BJ (cell line): ENCODE data around the gene FIBP. TPM values are rescaled to one million over a fixed set of nuclear protein-coding genes. Genes with fewer than 3 reads are reported as not detected.

Experiments
- CTCF ChIA-PET: fragments of 350-600 bp; formaldehyde crosslinking; extraction: SDS; loops from one replicate; lab custom pipeline; 2021; ENCODE audit warnings: antibody characterized with exemption, inconsistent platforms; lab: Yijun Ruan, JAX
- POLR2A ChIA-PET: fragments of 300-600 bp; sonication (Branson Sonifier 250); formaldehyde crosslinking; extraction: SDS; loops from one replicate; lab custom pipeline; 2021; ENCODE audit warnings: antibody characterized with exemption; lab: Charles Lee
- DNase-seq: peaks from one replicate; pipeline ENCODE4 v3.0.0-alpha.2; 2011; ENCODE audit warnings: low read depth
- H3K27me3 ChIP-seq: 2 replicates; pipeline ENCODE4 v1.6.0; 2011; ENCODE audit warnings: low read length; ENCODE audit not compliant: control insufficient read depth, insufficient read depth
- H3K36me3 ChIP-seq: 2 replicates; pipeline ENCODE4 v1.5.1; 2011; ENCODE audit warnings: low read length; ENCODE audit not compliant: control insufficient read depth, insufficient read depth
- H3K4me3 ChIP-seq: 2 replicates; pipeline ENCODE4 v1.5.1; 2011; ENCODE audit warnings: low read depth, mild to moderate bottlenecking, control low read depth, low read length
- polyA plus RNA-seq: library from polyadenylated mRNA; depleted of rRNA; stranded (reverse); fragments of >200 nt; gene quantifications from 2 replicates; pipeline ENCODE4 v1.2.3, GENCODE V29; 2011
- TF ChIP-seq, protein P1 (sequence below): IDR thresholded peaks from 2 replicates; pipeline ENCODE4 v1.5.1; 2011; ENCODE audit warnings: low read depth, mild to moderate bottlenecking, control low read depth, inconsistent platforms, low read length, moderate library complexity; ENCODE audit not compliant: insufficient read depth

The FIBP gene
- polyA plus RNA-seq, 1 experiment: 199 TPM

DNA sequence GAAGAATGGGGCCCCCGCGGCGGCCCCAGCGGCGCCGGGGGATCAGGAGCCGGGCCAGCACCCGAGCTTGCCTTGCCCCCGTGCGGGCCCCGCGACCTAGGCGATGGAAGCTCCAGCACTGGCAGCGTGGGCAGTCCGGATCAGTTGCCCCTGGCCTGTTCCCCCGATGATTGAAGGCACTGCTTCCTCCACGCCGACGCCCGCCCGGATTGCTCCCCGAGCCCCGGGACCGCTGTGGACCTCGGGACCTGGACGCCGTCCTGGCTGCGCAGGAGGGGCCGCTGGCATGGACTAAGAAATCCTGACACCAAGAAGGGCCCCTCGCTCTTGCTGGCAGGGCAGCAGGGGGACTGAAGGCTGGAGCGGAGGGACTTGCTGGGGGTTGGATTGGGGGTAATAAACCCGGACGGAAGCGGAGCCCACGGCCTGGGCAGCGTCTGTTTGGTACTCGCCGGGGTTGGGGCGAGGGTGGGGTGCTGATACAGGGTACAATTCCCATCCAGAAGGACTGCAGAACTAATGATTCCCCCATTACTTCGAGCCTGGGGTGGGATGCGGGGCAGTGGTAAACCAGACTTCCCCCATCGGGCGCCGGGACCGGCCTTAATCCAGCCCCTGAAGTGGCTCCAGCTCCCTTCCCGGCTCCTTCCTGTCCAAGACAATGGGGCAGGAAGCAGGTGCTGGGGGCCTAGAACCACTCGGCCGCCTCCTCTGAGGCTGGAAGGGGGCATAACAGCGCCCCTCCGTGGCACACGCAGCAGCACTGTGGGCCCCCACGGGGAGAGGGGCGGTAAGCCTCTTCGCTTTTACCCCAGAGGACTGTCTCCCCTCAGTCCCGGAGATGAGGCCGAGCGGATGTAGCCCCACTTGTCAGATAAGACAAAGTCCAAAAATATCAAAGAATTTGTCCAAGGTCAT lies 3.2 kb upstream of the FIBP start:
- Histone ChIP-seq H3K36me3 (peaks cover 9% of the 10 kb centered on the region), H3K4me3 (peak overlapping the region; percentile 75), H3K27me3 (no peaks in the 10 kb centered on the region)
- TF ChIP-seq, protein P1, sequence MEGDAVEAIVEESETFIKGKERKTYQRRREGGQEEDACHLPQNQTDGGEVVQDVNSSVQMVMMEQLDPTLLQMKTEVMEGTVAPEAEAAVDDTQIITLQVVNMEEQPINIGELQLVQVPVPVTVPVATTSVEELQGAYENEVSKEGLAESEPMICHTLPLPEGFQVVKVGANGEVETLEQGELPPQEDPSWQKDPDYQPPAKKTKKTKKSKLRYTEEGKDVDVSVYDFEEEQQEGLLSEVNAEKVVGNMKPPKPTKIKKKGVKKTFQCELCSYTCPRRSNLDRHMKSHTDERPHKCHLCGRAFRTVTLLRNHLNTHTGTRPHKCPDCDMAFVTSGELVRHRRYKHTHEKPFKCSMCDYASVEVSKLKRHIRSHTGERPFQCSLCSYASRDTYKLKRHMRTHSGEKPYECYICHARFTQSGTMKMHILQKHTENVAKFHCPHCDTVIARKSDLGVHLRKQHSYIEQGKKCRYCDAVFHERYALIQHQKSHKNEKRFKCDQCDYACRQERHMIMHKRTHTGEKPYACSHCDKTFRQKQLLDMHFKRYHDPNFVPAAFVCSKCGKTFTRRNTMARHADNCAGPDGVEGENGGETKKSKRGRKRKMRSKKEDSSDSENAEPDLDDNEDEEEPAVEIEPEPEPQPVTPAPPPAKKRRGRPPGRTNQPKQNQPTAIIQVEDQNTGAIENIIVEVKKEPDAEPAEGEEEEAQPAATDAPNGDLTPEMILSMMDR: peak; percentile 38
- ChIA-PET CTCF (interaction anchor here (0.7 to 11.7 kb wide), 11 partner anchors 7 to 179 kb away, joined by 4 to 130 read pairs (median 44); partner anchors contain the start of genes C11orf68, CFL1, FOSL1 and KAT5), POLR2A (interaction anchor here (0.6 to 2.5 kb wide), 4 partner anchors 7 to 32 kb away, joined by 3 to 19 read pairs (median 3); partner anchors contain the start of gene FOSL1)
- no peak for DNase-seq

DNA sequence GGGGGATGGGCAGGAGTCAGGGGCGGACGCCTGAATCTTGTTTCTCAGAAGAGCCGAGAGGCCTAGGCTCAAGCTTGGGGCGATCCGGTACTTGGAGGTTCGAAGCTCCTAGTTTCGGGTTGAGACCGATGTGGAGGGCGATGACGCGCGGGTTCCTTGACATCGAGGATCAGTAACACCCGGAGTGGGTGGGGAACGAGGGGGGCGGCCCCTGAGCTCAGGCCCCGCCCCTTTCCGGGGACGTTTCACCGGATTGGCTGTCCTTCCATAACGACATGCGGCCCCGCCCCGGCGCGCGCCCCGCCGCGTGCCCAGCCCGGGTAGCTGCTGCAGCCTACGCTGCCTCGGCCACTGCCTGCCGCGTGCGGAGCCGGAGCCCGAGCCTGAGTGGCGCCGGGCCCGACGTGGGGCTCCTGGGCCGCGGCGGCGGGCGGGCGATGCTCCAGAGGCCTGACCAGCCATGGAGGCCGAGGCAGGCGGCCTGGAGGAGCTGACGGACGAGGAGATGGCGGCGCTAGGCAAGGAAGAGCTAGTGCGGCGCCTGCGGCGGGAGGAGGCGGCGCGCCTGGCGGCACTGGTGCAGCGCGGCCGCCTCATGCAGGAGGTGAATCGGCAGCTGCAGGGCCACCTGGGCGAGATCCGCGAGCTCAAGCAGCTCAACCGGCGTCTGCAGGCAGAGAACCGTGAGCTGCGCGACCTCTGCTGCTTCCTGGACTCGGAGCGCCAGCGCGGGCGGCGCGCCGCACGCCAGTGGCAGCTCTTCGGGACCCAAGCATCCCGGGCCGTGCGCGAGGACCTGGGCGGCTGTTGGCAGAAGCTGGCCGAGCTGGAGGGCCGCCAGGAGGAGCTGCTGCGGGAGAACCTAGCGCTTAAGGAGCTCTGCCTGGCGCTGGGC lies 2.3 kb upstream of the FIBP start, which contains the start of gene CCDC85B:
Gene CCDC85B (plus strand): TSS at position 350 of the 895 bp plus-strand sequence. CDS start 111 bp downstream, at position 461.
- H3K36me3 ChIP-seq: peaks cover 10% of the 10 kb centered on the region
- peak; percentile 84 for DNase-seq
- TF ChIP-seq, protein P1: no peak
- peak within 1 kb of the TSS; percentile 75 for H3K4me3 ChIP-seq
- ChIA-PET POLR2A (interaction anchor here (0.5 to 2.5 kb wide), 15 partner anchors 8 to 238 kb away, joined by 3 to 19 read pairs (median 5); partner anchors contain the start of genes CFL1, FOSL1 and RELA), CTCF (interaction anchor here (0.6 to 11.7 kb wide), 15 partner anchors 8 to 179 kb away, joined by 3 to 130 read pairs (median 17); partner anchors contain the start of genes AP5B1, C11orf68, CFL1 and FOSL1)
- H3K27me3 ChIP-seq: no peaks in the 10 kb centered on the region

DNA sequence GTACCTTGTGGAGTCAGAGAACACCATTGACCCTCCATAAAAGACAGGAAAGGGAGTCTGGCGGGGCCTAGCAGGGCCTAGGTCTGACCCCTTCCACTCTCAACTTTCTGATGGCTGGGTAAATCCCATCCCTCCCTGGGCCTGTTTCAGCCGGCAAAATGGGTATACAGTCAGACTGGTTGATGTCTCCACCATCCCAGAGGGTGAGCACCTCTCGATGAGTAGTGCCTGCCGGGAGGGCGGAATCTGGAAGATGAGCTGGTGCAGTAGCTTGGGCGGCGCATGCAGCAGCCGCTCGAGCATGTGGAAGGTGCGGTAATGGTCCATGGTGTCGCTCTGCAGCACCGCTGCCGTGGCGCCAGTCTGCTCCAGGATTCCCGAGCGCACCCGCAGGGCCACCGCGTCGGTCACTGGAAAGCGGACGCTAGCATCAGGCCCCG lies 528 bp downstream of the FIBP start:
- POLR2A ChIA-PET: interaction anchor here (0.6 to 1.0 kb wide), 14 partner anchors 11 to 239 kb away, joined by 3 to 19 read pairs (median 8); partner anchors contain the start of gene EFEMP2
- no peak for DNase-seq
- peak overlapping the region; percentile 78 for H3K4me3 ChIP-seq

DNA sequence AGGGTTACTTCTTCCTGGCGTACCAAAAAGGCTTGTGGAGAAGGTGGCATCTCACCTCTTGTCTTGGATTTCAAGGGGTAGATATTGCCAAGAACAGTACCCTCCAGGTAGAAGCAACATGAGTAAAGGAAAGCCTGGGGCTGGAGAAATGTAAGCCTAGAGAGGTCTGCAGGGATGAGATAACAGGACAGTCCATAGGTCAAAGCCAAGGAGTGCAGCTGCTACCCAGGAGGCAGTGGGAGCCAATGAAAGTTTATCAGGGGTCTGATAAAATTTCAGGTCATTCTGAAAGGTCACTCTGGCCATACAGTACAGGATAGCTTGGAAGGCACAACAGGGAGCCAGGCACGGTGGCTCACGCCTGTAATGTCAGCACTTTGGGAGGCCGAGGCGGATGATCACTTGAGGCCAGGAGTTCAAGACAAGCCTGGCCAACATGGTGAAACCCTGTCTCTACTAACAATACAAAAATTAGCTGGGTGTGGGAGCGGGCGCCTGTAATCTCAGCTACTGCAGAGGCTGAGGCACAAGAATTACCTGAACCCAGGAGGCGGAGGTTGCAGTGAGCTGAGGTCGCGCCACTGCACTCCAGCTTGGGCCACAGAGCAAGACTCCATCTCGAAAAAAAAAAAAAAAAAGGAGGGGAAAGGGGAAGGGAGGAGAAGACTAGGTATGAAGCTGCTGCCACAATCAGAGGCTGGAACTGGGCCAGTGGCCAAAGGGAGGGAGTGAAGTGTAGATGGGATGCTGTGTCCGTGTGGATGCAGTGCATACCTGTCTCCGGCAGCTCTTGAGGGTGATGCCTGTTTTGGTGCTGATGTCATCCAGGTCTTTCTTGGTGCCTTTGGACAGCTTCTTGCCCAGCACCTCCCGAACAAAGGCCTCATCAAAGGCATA lies 1.2 kb downstream of the FIBP start:
- ChIA-PET POLR2A (no interaction called here), CTCF (interaction anchor here (0.7 to 11.7 kb wide), 17 partner anchors 9 to 176 kb away, joined by 3 to 130 read pairs (median 9); partner anchors contain the start of genes C11orf68, CFL1, CTSW and FOSL1)
- TF ChIP-seq, protein P1: no peak
- peak overlapping the region; percentile 78 for H3K4me3 ChIP-seq
- peaks cover 26% of the 10 kb centered on the region for H3K36me3 ChIP-seq
- no peak for DNase-seq
- no peaks in the 10 kb centered on the region for H3K27me3 ChIP-seq

More for the DNA sequence above, 528 bp downstream of the FIBP start:
- CTCF ChIA-PET: interaction anchor here (0.6 to 11.7 kb wide), 30 partner anchors 9 to 394 kb away, joined by 3 to 130 read pairs (median 7); partner anchors contain the start of genes C11orf68, CFL1, CTSW and FOSL1
- Histone ChIP-seq H3K36me3 (peaks cover 25% of the 10 kb centered on the region), H3K27me3 (no peaks in the 10 kb centered on the region)
- TF ChIP-seq, protein P1: no peak
